IPS-NIHi11 (cell line): Measurements from ENCODE around the gene RFTN2.
"Not testable (repeated sequence)": the region's sequence is repeated elsewhere in the genome, so short reads cannot be mapped to it uniquely, and the experiment has no call there.

Experiments used
- DNase-seq: peaks from one replicate; pipeline ENCODE4 v3.0.0; 2012; ENCODE audit warnings: mixed read lengths, low spot score

The RFTN2 gene, protein sequence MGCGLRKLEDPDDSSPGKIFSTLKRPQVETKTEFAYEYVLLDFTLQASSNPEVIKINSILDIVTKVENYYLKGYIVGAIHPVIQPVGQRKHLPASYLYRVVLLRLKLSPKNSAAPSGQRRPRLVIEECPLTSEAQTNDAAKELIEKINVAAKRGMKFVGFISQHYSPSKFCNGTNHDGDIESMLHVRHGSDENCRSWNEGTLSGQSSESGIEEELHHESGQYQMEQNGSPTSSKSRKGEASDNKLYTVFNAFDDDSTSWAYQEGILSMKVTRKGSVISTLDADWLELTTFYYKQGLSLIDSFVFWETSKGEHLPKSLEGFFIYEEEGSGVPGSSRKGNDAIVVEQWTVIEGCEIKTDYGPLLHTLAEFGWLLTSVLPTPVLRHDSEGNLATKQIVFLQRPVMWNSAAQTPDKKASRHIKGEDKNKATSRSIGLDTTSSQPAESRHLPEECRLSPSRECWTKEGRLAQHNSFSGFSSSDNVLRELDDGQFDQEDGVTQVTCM

GRCh38 chr2:197675246-197675645 lies at the start of gene RFTN2:
Gene RFTN2 (minus strand): TSS chr2:197675587. CDS start chr2:197675458, 129 bp downstream.
- no peak for DNase-seq

DNA sequence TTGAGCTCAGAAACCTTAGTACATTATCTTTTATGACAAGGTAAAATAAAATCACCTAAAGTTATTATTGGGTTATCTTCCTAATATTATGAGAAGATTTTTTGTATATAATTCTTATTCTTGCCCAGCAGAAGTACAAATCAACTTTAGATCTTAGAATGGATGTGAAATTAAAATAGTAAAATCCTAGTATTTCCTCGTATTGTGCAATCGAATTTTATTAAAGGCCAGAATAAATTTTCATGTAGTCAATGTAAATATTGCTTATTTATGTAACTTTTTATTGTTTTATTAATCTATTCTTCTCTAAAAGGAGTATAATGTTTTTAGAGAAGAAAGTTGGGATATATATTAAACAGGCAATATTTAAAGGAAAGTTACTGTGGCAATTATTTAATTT lies 42.5 kb upstream of the RFTN2 start:
- DNase-seq, result no peak

DNA sequence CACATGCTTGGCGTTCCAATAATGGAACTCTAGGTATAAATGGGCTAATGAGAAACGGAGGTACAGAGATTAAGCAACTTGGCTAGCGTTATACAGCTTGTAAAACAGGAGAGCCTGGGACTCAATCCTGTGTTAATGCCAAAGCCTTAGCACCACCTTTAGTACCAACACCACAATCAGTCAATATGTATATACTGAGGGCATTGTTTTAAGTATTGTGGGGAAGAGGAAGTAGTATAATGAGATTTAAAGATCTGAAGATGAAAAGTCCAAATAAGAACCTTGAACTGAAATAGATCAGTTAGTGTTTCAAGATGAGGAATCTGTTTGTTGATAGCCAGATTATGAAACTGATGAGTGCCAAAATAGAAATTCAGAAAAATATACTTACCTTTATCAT lies 37.9 kb upstream of the RFTN2 start:
- DNase-seq, result no peak

- no peak for DNase-seq
Measured at GRCh38 chr2:197711578-197711977, 36.2 kb upstream of the RFTN2 start.

- no peak for DNase-seq
Measured at GRCh38 chr2:197710424-197711042, 35.1 kb upstream of the RFTN2 start.

DNA sequence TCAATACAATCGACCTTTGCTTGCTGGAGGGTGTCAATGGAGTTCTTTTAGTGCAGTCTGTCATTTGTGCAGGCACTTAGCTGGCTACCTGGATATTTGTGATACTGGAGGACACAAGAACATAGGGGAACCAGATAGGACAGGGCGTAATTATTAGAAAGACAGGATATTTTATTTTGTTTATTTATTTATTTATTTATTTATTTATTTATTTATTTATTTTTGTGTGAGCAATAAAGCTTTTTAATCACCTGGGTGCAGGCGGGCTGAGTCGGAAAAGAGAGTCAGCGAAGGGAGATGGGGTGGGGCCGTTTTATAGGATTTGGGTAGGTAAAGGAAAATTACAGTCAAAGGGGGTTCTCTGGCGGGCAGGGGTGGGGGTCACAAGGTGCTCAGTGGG lies 33.8 kb upstream of the RFTN2 start:
- DNase-seq, result not testable (repeated sequence)

- no peak for DNase-seq
Measured at GRCh38 chr2:197708331-197708730, 32.9 kb upstream of the RFTN2 start.

DNA sequence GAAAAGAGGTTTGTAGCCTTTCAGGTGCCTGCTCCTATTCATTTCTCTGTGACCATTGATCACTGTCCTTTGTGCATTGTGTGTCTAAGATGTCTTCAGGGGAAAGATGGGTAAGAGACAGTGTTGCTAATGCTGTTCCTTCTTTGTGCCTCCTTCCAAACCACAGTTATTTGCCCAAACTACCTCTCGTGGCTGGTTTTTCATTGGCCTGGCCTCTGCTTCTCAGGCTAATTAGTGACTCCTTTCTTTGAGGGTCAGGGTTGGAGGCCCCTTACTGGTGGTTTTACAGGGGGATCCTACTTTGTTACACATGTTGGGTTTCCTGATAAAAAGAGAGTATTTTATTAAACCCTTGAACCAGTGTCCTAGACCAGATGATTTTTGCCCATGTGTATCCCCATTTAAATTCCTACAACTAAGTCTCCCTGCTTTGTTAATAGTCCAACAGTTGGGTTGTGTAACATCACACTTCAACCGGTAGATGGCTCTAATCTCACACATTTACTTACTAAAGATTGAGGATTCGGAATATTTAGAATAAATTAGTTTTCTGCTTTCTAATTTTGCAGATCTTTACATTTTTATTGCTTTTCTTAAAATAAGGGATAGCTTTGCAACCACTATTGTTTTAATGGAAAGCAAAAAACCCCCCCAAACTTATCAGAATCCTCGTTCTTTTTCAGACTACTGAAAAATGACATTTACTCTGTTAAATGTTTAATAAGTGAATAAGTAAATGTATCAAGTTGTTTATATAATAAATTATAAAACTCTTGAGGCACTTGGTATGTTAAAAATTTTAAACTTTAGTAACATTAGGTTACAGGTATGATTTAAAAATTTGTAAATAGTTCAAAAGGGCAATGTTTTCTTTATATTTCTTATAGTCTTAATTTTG lies 32.2 kb upstream of the RFTN2 start:
- peak; percentile 28 for DNase-seq

DNA sequence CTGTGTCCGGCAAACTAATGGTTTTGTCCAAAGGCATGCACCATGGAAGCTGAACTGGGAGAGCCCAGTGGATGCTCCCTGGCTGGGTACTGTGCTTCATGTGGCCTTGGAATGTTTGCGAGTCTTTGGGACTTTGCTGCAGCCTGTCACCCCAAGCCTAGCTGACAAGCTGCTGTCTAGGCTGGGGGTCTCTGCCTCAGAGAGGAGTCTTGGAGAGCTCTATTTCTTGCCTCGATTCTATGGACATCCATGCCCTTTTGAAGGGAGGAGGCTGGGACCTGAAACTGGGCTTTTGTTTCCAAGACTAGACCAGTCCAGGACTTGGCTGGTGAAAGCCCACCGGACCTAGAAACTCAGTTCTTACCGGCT lies 31.4 kb upstream of the RFTN2 start:
- no peak for DNase-seq

DNA sequence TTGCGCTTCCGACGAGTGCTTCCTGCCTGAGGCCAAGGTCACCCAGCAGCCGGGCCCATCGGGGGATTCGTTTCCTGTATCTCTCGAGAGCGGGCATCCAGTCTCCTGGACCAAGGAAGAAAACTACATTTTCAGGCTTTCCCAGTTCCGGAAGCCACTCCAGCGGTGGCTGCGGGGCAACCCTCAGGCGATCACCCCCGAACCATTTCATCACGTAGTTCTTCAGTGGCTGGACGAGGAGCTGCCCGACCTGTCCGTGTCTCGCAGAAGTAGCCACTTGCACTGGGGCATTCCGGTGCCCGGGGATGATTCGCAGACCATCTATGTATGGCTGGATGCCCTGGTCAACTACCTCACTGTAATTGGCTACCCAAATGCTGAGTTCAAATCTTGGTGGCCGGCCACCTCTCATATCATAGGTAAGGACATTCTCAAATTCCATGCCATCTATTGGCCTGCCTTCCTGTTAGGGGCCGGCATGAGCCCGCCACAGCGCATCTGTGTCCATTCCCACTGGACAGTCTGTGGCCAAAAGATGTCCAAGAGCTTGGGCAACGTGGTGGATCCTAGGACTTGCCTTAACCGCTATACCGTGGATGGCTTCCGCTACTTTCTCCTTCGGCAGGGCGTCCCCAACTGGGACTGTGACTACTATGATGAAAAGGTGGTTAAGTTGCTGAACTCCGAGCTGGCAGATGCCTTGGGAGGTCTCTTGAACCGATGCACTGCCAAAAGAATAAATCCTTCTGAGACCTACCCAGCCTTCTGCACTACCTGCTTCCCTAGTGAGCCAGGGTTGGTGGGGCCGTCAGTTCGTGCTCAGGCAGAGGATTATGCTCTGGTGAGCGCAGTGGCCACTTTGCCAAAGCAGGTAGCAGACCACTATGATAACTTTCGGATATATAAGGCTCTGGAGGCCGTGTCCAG lies 30.8 kb upstream of the RFTN2 start:
- DNase-seq, result no peak

DNA sequence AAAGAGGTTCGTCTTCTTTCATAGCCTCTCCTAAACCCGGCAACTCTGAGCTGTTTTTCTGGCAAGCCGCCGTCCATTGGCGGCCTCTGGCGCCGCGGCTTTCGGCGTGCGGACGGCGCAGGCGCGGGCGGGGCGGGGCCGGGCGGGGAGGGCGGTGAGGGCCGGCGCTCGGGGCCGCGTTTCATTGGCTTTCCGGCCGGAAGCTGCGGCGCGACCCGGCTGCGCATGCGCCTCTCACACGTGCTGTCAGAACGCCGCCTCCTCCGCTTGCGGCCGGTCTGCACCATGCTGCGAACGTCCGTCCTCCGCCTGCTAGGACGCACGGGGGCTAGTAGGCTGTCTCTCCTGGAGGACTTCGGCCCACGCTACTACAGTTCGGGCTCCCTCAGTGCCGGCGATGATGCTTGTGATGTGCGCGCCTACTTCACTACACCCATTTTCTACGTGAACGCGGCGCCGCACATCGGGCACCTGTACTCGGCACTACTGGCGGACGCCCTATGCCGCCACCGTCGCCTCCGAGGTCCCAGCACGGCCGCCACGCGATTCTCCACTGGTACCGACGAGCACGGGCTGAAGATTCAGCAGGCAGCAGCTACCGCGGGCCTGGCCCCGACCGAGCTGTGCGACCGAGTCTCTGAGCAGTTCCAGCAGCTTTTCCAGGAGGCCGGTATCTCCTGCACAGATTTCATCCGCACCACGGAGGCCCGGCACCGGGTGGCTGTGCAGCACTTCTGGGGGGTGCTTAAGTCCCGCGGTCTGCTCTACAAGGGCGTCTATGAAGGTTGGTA lies 29.9 kb upstream of the RFTN2 start, which contains the start of gene MARS2:
MARS2 (plus strand) TSS at position 249 of the 791 bp plus-strand sequence; CDS start at position 286, 37 bp downstream.
- peak; percentile 98 for DNase-seq

- no peak for DNase-seq
Measured at GRCh38 chr2:197704434-197705120, 29.2 kb upstream of the RFTN2 start.

DNA sequence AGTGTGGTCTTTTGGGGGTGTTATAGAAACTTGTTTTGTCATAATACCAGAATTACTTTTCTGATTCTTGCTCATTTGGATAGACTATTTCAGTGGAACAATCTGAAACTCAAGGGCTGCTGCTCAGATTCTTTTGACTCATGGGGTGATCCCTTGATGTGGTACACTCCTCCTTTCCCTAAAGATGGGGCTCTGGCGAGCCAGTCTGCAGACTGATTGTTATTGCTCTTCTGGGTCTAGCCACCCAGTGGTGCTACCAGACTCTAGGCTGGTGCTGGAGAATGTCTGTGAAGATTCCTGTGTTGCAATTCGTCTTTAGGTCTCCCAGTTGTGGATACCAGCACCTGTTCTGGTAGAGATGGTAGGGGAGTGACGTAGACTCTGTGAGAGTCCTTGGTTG lies 25.6 kb upstream of the RFTN2 start:
- DNase-seq, result no peak

DNA sequence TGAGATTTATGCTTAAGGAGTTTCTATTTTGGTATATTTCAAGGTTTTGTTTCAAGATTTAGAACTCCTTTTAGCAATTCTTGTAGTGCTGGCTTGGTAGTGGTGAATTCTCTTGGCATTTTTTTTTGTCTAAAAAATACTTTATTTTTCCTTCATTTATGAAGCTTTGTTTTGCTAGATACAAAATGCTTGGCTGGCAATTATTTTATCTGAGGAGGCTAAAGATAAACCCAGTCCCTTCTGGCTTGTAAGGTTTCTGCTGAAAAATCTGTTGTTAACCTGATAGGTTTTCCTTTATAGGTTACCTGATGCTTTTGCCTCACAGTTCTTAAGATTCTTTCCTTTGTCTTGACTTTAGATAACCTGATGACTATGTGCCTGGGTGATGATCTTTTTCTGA lies 24.3 kb upstream of the RFTN2 start:
- DNase-seq, result not testable (repeated sequence)

DNA sequence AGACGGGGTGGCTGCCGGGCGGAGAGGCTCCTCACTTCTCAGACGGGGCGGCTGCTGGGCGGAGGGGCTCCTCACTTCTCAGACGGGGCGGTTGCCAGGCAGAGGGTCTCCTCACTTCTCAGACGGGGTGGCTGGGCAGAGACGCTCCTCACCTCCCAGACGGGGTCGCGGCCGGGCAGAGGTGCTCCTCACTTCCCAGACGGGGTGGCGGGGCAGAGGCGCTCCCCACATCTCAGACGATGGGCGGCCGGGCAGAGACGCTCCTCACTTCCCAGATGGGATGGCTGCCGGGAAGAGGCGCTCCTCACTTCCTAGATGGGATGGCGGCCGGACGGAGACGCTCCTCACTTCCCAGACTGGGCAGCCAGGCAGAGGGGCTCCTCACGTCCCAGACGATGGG lies 21.2 kb upstream of the RFTN2 start:
- DNase-seq, result not testable (repeated sequence)

- not testable (repeated sequence) for DNase-seq
Measured at GRCh38 chr2:197695971-197696370, 20.6 kb upstream of the RFTN2 start.

DNA sequence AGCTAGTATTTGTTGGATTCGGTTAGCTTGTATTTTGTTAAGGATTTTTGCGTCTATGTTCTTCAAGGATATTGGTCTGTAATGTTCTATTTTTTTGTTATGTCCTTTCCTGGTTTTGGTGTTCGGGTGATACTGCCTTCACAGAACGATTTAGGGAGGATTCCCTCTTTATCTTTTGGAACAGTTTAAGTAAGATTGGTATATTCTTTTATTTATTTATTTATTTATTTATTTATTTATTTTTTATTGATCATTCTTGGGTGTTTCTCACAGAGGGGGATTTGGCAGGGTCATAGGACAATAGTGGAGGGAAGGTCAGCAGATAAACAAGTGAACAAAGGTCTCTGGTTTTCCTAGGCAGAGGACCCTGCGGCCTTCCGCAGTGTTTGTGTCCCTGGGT lies 19.8 kb upstream of the RFTN2 start:
- DNase-seq, result not testable (repeated sequence)

GRCh38 chr2:197677483-197677882 lies 2.1 kb upstream of the RFTN2 start:
- DNase-seq, result no peak

GRCh38 chr2:197677056-197677455 lies 1.7 kb upstream of the RFTN2 start:
- DNase-seq, result no peak

DNA sequence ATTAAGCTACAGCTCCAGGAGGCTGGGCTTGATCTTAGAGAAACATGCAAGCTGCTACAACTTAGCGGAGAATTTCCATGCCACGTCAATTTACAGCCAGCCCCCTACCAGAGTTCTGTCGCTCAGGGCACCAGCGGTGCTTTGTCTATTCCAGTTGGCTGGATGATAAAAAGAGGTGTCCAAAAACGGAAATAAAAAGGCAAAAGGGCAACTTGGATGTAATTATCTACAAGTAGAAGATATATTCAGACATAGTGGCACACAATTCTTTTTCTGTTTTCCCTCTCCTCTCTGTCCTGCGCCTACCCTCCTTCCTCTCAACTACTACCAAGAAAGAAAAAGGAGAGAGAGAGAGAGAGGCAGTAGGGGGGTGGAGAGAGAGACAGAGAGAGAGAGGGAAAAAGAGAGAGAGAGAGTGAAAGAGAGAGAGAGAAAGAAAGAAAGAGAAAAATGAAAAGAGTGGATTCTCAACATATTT lies 363 bp upstream of the RFTN2 start:
- peak; percentile 26 for DNase-seq
